Measurements from ENCODE around the gene MFSD12.
"Not testable (repeated sequence)": the region's sequence is repeated elsewhere in the genome, so short reads cannot be mapped to it uniquely, and the experiment has no call there.

Gene MFSD12

GRCh38 chr19:3591876-3592613, 34.7 kb upstream of the MFSD12 start:
- in situ Hi-C loops (cut with HindIII; ENCODE audit: low pct_unique_long_range_greater_than_20kb, low sequenced_read_pairs): no loop called here
- TF ChIP-seq JUND (IDR thresholded peaks at IDR 0.05; ENCODE audit: low read depth): no peak
- DNase-seq (ENCODE audit: low read depth in 1 of 2, low spot score in 1 of 2): no peak

DNA sequence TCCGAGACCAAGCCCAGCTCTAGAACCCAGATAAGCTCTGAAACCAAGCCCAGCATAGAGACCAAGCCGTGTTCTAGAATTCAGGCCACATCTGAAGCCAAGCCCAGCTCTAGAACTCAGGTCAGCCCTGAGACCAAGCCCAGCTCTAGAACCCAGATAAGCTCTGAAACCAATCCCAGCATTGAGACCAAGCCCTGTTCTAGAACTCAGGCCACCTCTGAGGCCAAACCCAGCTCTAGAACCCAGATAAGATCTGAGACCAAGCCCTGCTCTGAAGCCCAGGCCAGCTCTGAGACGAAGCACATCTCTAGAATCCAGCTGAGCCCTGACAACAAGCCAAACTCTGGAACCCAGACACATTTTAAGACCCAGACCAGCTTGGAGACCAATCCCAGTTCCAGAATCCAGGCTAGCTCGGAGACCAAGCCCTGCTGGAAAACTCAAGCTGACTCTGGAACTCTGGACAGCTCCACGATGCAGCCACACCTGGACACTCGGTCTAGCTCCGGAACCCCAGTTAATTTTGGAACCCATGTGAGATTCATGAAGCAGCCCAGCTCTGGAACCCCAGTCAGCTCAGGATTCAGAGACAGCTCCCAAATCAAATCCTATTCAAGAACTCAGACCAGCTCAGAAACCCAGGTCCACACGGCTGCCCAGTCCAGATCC, 33.7 kb upstream of the MFSD12 start:
- in situ Hi-C loops (cut with HindIII; ENCODE audit: low pct_unique_long_range_greater_than_20kb, low sequenced_read_pairs): no loop called here
- DNase-seq (ENCODE audit: low read depth in 1 of 2, low spot score in 1 of 2): no peak
- TF ChIP-seq JUND (IDR thresholded peaks at IDR 0.05; ENCODE audit: low read depth): no peak

GRCh38 chr19:3589949-3590348, 32.6 kb upstream of the MFSD12 start:
- TF ChIP-seq JUND (IDR thresholded peaks at IDR 0.05; ENCODE audit: low read depth): no peak
- in situ Hi-C loops (cut with HindIII; ENCODE audit: low pct_unique_long_range_greater_than_20kb, low sequenced_read_pairs): no loop called here
- DNase-seq (ENCODE audit: low read depth in 1 of 2, low spot score in 1 of 2): no peak

- no peak for TF ChIP-seq JUND (IDR thresholded peaks at IDR 0.05; ENCODE audit: low read depth)
- DNase-seq (ENCODE audit: low read depth in 1 of 2, low spot score in 1 of 2): no peak
- in situ Hi-C loops (cut with HindIII; ENCODE audit: low pct_unique_long_range_greater_than_20kb, low sequenced_read_pairs): no loop called here
These were observed 32.1 kb upstream of the MFSD12 start for GRCh38 chr19:3589439-3589838.

DNA sequence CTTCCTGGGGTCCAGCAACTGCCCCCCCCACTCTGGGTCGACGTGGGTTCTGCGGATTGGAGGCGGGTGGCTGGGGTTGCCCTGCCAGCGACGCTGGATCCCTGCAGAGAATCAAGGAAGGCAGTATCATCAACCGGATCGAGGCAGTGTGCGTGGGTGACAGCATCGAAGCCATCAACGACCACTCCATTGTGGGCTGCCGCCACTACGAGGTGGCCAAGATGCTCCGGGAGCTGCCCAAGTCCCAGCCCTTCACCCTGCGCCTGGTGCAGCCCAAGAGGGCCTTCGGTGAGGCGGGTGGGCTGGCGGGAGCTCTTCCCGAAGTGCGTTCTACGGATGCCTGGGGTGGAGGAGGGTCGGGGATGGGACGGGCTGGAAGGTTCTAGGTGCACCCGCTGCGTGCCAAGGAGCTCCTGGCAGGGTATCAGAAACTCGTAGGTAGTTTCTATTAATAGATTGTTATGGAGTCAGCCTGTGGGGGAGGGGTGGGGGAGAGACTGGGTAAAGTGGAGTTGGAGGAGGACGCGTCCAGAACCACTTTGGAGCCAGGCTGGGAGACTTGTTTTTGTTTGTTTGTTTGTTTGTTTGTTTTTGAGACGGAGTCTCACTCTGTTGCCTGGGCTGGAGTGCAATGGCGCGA, 29.4 kb upstream of the MFSD12 start:
- no peak for DNase-seq (ENCODE audit: low read depth in 1 of 2, low spot score in 1 of 2)
- in situ Hi-C loops (cut with HindIII; ENCODE audit: low pct_unique_long_range_greater_than_20kb, low sequenced_read_pairs): no loop called here
- TF ChIP-seq JUND (IDR thresholded peaks at IDR 0.05; ENCODE audit: low read depth): no peak

DNA sequence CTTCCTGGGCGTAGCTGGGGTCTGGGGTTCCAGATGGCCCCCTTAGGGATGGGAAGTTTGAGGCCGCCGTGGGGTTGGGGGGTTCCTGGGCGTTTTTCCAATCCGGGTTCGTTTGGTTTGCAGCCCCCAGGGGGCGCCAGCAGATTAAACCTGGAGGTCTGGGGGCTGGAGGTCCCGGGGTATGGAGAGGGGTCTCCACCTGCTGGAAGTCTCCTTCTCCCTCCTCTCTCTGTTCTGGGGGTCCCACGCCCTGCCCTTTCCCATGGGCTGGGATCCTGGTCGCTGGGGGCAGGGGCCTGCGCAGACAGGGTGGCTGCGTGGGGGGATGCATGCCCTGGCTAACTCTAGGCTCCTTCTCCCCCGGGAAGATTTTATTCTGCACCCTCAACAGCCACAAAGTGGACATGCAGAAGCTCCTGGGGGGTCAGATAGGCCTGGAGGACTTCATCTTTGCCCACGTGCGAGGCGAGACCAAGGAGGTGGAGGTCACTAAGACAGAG, 28.8 kb upstream of the MFSD12 start:
- TF ChIP-seq JUND (IDR thresholded peaks at IDR 0.05; ENCODE audit: low read depth): no peak
- in situ Hi-C loops (cut with HindIII; ENCODE audit: low pct_unique_long_range_greater_than_20kb, low sequenced_read_pairs): no loop called here
- no peak for DNase-seq (ENCODE audit: low read depth in 1 of 2, low spot score in 1 of 2)

DNA sequence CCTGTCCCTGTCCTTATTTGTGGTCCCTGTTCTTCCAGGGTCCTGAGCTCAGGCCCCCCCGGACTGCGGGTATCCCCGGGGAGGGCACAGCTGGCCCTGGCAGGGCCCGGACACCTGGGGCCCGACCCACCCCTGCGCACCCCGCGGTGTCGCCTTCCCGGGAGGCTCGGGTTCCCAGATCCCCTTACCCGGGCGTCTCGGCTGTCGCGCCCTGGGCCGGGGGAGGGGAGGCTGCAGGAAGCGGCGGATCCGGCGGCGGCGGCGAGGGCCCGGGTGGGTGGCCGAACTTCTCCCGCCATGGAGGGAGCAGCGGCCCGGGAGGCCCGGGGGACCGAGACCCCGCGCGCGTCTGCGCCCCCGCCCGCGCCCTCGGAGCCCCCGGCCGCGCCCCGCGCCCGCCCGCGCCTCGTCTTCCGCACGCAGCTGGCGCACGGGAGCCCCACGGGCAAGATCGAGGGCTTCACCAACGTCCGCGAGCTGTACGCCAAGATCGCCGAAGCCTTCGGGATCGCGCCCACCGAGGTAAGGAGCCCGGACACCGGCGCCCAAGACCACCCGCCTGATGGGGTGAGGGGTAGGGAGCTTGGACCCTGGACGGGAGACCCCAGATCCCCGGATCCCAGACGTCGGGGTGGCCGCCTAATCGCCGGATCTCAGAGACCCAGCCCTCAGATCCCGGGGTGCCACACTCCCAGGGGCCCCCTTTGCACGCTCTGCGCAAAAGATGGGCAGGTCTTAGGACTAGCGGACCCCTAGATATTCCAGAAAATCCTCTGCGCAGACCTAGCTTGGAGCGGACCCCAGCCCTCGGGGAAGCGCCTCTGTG, 28.1 kb upstream of the MFSD12 start, which contains the start of gene GIPC3:
GIPC3 (plus strand) TSS at position 178 of the 826 bp plus-strand sequence; CDS start at position 298, 120 bp downstream.
- DNase-seq (ENCODE audit: low read depth in 1 of 2, low spot score in 1 of 2): no peak
- TF ChIP-seq JUND (IDR thresholded peaks at IDR 0.05; ENCODE audit: low read depth): no peak
- in situ Hi-C loops (cut with HindIII; ENCODE audit: low pct_unique_long_range_greater_than_20kb, low sequenced_read_pairs): no loop called here

DNA sequence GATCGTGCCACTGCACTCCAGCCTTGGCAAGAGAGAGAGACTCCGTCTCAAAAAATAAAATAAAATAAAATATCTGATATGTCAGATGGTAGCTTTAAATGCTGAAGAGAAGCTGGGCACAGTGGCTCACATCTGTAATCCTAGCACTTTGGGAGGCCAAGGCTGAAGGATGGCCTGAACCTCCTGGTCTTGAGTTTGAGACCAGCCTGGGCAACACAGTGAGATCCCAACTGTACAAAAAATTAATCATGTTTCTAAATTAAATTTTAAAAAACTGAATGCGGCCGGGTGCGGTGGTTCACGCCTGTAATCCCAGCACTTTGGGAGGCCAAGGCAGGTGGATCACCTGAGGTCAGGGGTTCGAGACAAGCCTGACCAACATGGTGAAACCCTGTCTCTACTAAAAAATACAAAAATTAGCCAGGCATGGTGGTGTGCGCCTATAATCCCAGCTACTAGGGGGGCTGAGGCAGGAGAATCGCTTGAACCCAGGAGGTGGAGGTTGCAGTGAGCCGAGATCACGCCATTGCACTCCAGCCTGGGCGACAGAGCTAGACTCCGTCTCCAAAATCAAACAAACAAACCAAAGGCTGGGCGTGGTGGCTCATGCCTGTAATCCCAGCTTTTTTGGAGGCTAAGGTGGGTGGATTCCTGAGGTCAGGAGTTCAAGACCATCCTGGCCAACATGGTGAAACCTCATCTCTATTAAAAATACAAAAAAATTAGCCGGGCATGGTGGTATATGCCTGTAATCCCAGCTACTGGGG, 26.8 kb upstream of the MFSD12 start:
- DNase-seq (ENCODE audit: low read depth in 1 of 2, low spot score in 1 of 2); in situ Hi-C loops (cut with HindIII; ENCODE audit: low pct_unique_long_range_greater_than_20kb, low sequenced_read_pairs): not testable (repeated sequence)

GRCh38 chr19:3581792-3582191, 24.4 kb upstream of the MFSD12 start:
- DNase-seq (ENCODE audit: low read depth in 1 of 2, low spot score in 1 of 2); in situ Hi-C loops (cut with HindIII; ENCODE audit: low pct_unique_long_range_greater_than_20kb, low sequenced_read_pairs): not testable (repeated sequence)

- no peak for TF ChIP-seq JUND (IDR thresholded peaks at IDR 0.05; ENCODE audit: low read depth)
- no peak for DNase-seq (ENCODE audit: low read depth in 1 of 2, low spot score in 1 of 2)
- in situ Hi-C loops (cut with HindIII; ENCODE audit: low pct_unique_long_range_greater_than_20kb, low sequenced_read_pairs): no loop called here
These were observed 23.0 kb upstream of the MFSD12 start for GRCh38 chr19:3580156-3580934.

- DNase-seq (ENCODE audit: low read depth in 1 of 2, low spot score in 1 of 2): no peak
- no peak for TF ChIP-seq JUND (IDR thresholded peaks at IDR 0.05; ENCODE audit: low read depth)
- in situ Hi-C loops (cut with HindIII; ENCODE audit: low pct_unique_long_range_greater_than_20kb, low sequenced_read_pairs): no loop called here
These were observed 21.0 kb upstream of the MFSD12 start for GRCh38 chr19:3578390-3578789.
